Measurements from ENCODE around the gene CCDC141. TPM values are rescaled to one million over a fixed set of nuclear protein-coding genes. Genes with fewer than 3 reads are reported as not detected.

The CCDC141 gene
- total RNA-seq, 3 donors from 2014 or later = 1.3 to 11.7 (median 2.2) TPM

GRCh38 chr2:178999476-178999875, 50.5 kb downstream of the CCDC141 start:
- no peak for DNase-seq (ENCODE audit: low spot score in 2 of 2)
- no peaks in the 10 kb centered on the region for H3K36me3 ChIP-seq
- no peak overlapping the region for H3K4me3 ChIP-seq
- H3K4me1 ChIP-seq = no peaks in the 10 kb centered on the region
- TF ChIP-seq POLR2AphosphoS5 (IDR thresholded peaks at IDR 0.05) = no peak
- TF ChIP-seq CTCF (IDR thresholded peaks at IDR 0.05) = no peak
- TF ChIP-seq POLR2A (IDR thresholded peaks at IDR 0.05) = no peak
- H3K27me3 ChIP-seq = no peaks in the 10 kb centered on the region
- H3K27ac ChIP-seq = no peak overlapping the region
- no peaks in the 10 kb centered on the region for H3K9me3 ChIP-seq
- intact Hi-C loops (cut with DNase I; ENCODE audit: low total_unique reads) = no loop called here

DNA sequence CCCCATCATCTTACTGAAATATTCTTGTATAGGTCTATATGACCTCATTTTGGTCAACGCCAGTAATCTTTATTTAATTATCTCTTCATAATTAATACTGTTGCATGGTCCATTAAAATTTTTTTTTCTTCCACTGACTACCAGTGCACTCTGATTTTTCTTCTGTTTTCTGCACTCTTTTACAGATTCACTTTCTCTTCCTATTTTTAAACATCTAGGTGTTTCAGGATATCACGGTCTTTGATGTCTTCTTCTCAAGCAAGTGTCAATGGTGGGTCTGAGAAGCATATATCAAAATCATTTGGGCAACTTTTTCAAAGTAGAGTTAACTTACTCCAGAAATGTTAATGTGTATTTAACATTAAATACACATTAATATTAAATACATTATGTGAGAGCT, 51.4 kb downstream of the CCDC141 start:
- Histone ChIP-seq H3K36me3 (no peaks in the 10 kb centered on the region), H3K9me3 (no peaks in the 10 kb centered on the region), H3K27me3 (no peaks in the 10 kb centered on the region), H3K4me1 (no peaks in the 10 kb centered on the region), H3K4me3 (no peak overlapping the region), H3K27ac (no peak overlapping the region)
- intact Hi-C loops (cut with DNase I; ENCODE audit: low total_unique reads) = no loop called here
- TF ChIP-seq CTCF (IDR thresholded peaks at IDR 0.05) = no peak
- no peak for TF ChIP-seq POLR2AphosphoS5 (IDR thresholded peaks at IDR 0.05)
- no peak for TF ChIP-seq POLR2A (IDR thresholded peaks at IDR 0.05)
- no peak for DNase-seq (ENCODE audit: low spot score in 2 of 2)

GRCh38 chr2:178997477-178997876, 52.5 kb downstream of the CCDC141 start:
- H3K27ac ChIP-seq = no peak overlapping the region
- TF ChIP-seq POLR2AphosphoS5 (IDR thresholded peaks at IDR 0.05) = no peak
- TF ChIP-seq POLR2A (IDR thresholded peaks at IDR 0.05) = no peak
- TF ChIP-seq CTCF (IDR thresholded peaks at IDR 0.05) = no peak
- no peaks in the 10 kb centered on the region for H3K9me3 ChIP-seq
- no peak overlapping the region for H3K4me3 ChIP-seq
- intact Hi-C loops (cut with DNase I; ENCODE audit: low total_unique reads) = no loop called here
- H3K27me3 ChIP-seq = no peaks in the 10 kb centered on the region
- no peaks in the 10 kb centered on the region for H3K36me3 ChIP-seq
- DNase-seq (ENCODE audit: low spot score in 2 of 2) = no peak
- H3K4me1 ChIP-seq = no peaks in the 10 kb centered on the region

DNA sequence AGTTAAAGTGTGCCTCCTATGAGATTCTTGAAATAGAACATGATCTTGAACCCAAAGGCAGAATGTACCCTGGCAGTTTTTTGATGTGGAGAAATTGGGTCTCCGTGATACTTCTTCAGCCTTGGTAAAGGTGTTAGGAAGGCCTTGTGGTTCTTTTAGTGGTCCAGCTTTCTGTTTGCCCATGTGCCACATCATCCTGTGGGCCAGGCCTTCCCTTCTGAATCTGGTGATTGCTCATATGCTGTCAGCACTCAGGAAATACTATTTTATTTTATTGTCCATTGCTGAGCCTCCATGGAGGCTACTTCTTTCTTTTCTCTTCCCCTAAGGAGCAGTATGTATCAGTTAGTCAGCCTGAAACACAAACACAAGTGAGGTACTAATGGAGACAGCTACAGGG, 52.9 kb downstream of the CCDC141 start:
- Histone ChIP-seq H3K27me3 (no peaks in the 10 kb centered on the region), H3K9me3 (no peaks in the 10 kb centered on the region), H3K4me1 (no peaks in the 10 kb centered on the region), H3K27ac (no peak overlapping the region), H3K4me3 (no peak overlapping the region), H3K36me3 (no peaks in the 10 kb centered on the region)
- TF ChIP-seq CTCF (IDR thresholded peaks at IDR 0.05) (no peak), POLR2AphosphoS5 (IDR thresholded peaks at IDR 0.05) (no peak), POLR2A (IDR thresholded peaks at IDR 0.05) (no peak)
- intact Hi-C loops (cut with DNase I; ENCODE audit: low total_unique reads) = no loop called here
- no peak for DNase-seq (ENCODE audit: low spot score in 2 of 2)

DNA sequence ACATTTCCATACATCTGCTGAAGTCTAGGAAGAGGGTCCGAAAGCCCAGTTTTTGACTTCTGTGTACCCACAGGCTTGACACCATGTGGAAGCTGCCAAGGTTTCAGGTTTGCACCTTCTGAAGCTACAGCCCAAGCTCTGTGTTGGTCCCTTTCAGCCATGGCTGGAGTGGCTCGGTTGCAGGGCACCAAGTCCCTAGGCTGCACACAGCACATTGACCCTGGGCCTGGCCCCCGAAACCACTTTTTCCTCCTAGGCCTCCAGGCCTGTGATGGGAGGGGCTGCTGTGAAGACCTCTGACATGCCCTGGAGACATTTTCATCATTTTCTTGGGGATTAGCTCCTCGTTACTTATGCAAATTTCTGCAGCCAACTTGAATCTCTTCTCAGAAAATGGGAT, 55.7 kb downstream of the CCDC141 start:
- H3K4me1 ChIP-seq = no peaks in the 10 kb centered on the region
- intact Hi-C loops (cut with DNase I; ENCODE audit: low total_unique reads) = no loop called here
- DNase-seq (ENCODE audit: low spot score in 2 of 2) = no peak
- no peaks in the 10 kb centered on the region for H3K36me3 ChIP-seq
- no peaks in the 10 kb centered on the region for H3K9me3 ChIP-seq
- H3K27me3 ChIP-seq = no peaks in the 10 kb centered on the region
- no peak overlapping the region for H3K4me3 ChIP-seq
- H3K27ac ChIP-seq = no peak overlapping the region
- no peak for TF ChIP-seq POLR2AphosphoS5 (IDR thresholded peaks at IDR 0.05)
- no peak for TF ChIP-seq POLR2A (IDR thresholded peaks at IDR 0.05)
- TF ChIP-seq CTCF (IDR thresholded peaks at IDR 0.05) = no peak

Data from breast epithelium (tissue), 4 donors.